Esophagus squamous epithelium (tissue), 4 donors: ENCODE data around the gene ARGFX.

Source experiments
- CTCF ChIP-seq, 6 experiments: fragments of 450-650 bp in 4 of 6; fragments of 200-600 bp in 2 of 6; sonication (generic) in 2 of 6; IDR thresholded peaks; one replicate each; pipeline ENCODE4 v1.5.1; 2016 to 2019; ENCODE audit warnings: antibody characterized with exemption in 6 of 6, mild to moderate bottlenecking in 4 of 6, moderate library complexity in 4 of 6
- POLR2A ChIP-seq, 4 donors: fragments of 450-650 bp; IDR thresholded peaks; one replicate each; pipeline ENCODE4 v1.6.1; 2017; ENCODE audit warnings: antibody characterized with exemption in 4 of 4, mild to moderate bottlenecking in 4 of 4, moderate library complexity in 3 of 4

GRCh38 chr3:121598564-121598963 lies 30.8 kb downstream of the ARGFX start:
- no peak for TF ChIP-seq POLR2A (IDR thresholded peaks at IDR 0.05)
- TF ChIP-seq CTCF (IDR thresholded peaks at IDR 0.05): no peak
